Colon (tissue), 2 donors: ENCODE results near the gene LGALS1.

ENCODE experiments used
- FAIRE-seq: peaks from 2 replicates; lab custom pipeline; 2012; peaks lifted over from hg19 to GRCh38; lab: Jason Lieb, UNC
- donor health status: control.
- donor health status: control.

Gene LGALS1

GRCh38 chr22:37725551-37726240 lies 50.3 kb downstream of the LGALS1 start:
- no peak for FAIRE-seq

DNA sequence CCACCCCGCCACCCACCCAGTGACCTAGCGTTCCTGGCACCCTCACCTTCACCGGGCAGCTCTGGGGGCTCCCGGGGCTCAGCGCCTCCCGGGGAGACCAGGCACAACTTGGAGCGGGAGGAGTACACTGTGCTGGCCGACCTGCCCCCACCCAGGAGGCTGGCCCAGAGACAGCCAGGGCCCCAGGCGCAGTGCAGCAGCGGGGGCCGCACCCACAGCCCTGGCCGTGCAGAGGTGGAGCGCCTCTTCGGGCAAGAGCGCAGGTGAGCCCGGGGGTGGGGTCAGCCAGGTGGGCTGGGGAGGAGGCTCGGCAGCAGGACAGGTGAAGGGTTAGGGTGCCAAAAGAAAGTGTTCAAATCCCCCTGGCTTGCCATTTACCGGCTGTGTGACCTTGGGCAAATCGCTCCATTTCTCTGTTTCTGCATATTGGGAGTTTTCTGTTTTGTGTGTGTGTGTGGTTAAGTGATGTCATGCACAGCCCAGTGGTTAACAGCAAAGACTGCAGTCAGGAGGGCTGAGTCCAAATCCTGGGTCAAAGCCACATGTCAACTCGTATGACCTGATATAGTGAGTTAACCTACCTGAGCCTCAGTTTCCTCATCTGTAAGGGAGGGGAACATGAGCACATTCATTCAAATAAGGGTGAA lies 50.9 kb downstream of the LGALS1 start:
- FAIRE-seq = no peak

DNA sequence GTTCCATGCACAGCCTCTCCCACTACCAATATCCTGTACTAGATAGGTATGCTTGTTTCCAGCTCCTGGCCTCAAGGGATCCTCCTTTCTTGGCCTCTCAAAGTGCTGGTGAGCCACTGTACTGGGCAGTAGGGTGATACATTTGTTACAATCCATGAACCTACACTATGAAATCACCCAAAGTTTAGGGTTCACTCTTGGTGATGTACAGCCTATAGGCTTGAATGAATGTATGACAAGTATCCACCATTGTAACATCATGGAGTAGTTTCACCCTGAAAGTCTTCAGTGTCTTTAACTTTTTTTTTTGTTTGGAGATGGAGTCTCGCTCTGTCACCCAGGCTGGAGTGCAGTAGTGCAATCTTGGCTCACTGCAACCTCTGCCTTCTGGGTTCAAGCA lies 53.2 kb downstream of the LGALS1 start:
- no peak for FAIRE-seq
